H1 (cell line): ENCODE data around the gene P2RX6. TPM values are rescaled to one million over a fixed set of nuclear protein-coding genes. Genes with fewer than 3 reads are reported as not detected.

Experiments
- CHD1 ChIP-seq: IDR thresholded peaks from 2 replicates; pipeline ENCODE4 v1.6.1; 2012; ENCODE audit warnings: low read depth, low read length, improper control_type of control experiment
- MAFK ChIP-seq: IDR thresholded peaks from 2 replicates; pipeline ENCODE4 v1.6.1; 2012; ENCODE audit warnings: low read depth, mild to moderate bottlenecking, improper control_type of control experiment, low read length
- NANOG ChIP-seq: IDR thresholded peaks from 2 replicates; pipeline ENCODE4 v1.6.1; 2011; ENCODE audit warnings: low read length, low read depth, mild to moderate bottlenecking, inconsistent platforms; ENCODE audit not compliant: insufficient read depth, poor library complexity, severe bottlenecking
- TAF7 ChIP-seq: optimal IDR thresholded peaks from 2 replicates; pipeline ENCODE3; 2011; ENCODE audit warnings: low read depth, mild to moderate bottlenecking, inconsistent platforms, low read length, moderate library complexity, borderline replicate concordance
- TBP ChIP-seq: IDR thresholded peaks from 2 replicates; pipeline ENCODE4 v1.6.1; 2011; ENCODE audit warnings: low read depth, low read length, improper control_type of control experiment
- polyA plus RNA-seq, 7 experiments: library from polyadenylated mRNA; depleted of rRNA in 3 of 7; stranded (reverse) in 5 of 7; unstranded in 2 of 7; fragments of >200 nt in 5 of 7; fragments of 200-250 nt in 2 of 7; gene quantifications; 1 replicate in 5 of 7; 2 replicates in 1 of 7; 4 replicates in 1 of 7; pipeline versions ENCODE4 v1.2.1 to v1.2.3, GENCODE V29; 2011 to 2013; ENCODE audit warnings: missing spikeins in 2 of 7, mixed read lengths in 2 of 7
- total RNA-seq: library from RNA; stranded (reverse); fragmentation: NEBNext Ultra II Directional; extraction: Animal tissue kit (Norgen Biotek cat#: 25700); gene quantifications from 2 replicates; pipeline ENCODE4 v1.2.1, GENCODE V29; 2021

The P2RX6 gene
- total and polyA plus RNA-seq, 2 of the 8 experiments (the other 6 are each of a cell fraction or from before 2014, with no cell fraction given), result 0.09 TPM; not detected in 1

GRCh38 chr22:20994902-20995241 lies 20.1 kb upstream of the P2RX6 start (continued):
- no peak for TF ChIP-seq TAF7
- TF ChIP-seq TBP, result no peak
- no peak for TF ChIP-seq NANOG
- no peak for TF ChIP-seq MAFK
- TF ChIP-seq CHD1, result no peak
- TF ChIP-seq, all 59 proteins: peak for 0
